HG03520 (cell line): ENCODE measurements around the gene IDH3B.
"Not testable (repeated sequence)": the region's sequence is repeated elsewhere in the genome, so short reads cannot be mapped to it uniquely, and the experiment has no call there.

Experiments
- ATAC-seq: cut with Tn5 transposase; IDR thresholded peaks from one replicate; pipeline ENCODE4 v1.9.1; 2021; ENCODE audit warnings: mild to moderate bottlenecking, moderate library complexity; ENCODE audit not compliant: unreplicated experiment

IDH3B gene

GRCh38 chr20:2663887-2664719 is at the start of gene IDH3B:
TSS of gene IDH3B (minus strand) at chr20:2664216. CDS start at chr20:2664188, 28 bp downstream.
- peak; percentile 87 for ATAC-seq

- no peak for ATAC-seq
These were observed 49.3 kb upstream of the IDH3B start for GRCh38 chr20:2713285-2713684.

GRCh38 chr20:2709205-2709981 is 45.4 kb upstream of the IDH3B start:
- ATAC-seq = no peak

GRCh38 chr20:2708665-2709064 is 44.6 kb upstream of the IDH3B start:
- ATAC-seq = no peak

- no peak for ATAC-seq
These were observed 44.0 kb upstream of the IDH3B start for GRCh38 chr20:2708073-2708415.

- no peak for ATAC-seq
These were observed 43.5 kb upstream of the IDH3B start for GRCh38 chr20:2707353-2708072.

GRCh38 chr20:2706688-2707352 is 42.8 kb upstream of the IDH3B start:
- no peak for ATAC-seq

- ATAC-seq = no peak
These were observed 42.1 kb upstream of the IDH3B start for GRCh38 chr20:2705931-2706645.

GRCh38 chr20:2703716-2704475 is 39.9 kb upstream of the IDH3B start:
- no peak for ATAC-seq

- no peak for ATAC-seq
These were observed 37.7 kb upstream of the IDH3B start for GRCh38 chr20:2701671-2702081.

GRCh38 chr20:2700913-2701620 is 37.1 kb upstream of the IDH3B start:
- ATAC-seq = no peak

GRCh38 chr20:2699775-2700413 is 35.9 kb upstream of the IDH3B start:
- no peak for ATAC-seq

- no peak for ATAC-seq
These were observed 34.9 kb upstream of the IDH3B start for GRCh38 chr20:2698912-2699311.

GRCh38 chr20:2698186-2698817 is 34.3 kb upstream of the IDH3B start:
- ATAC-seq = no peak

- no peak for ATAC-seq
These were observed 33.8 kb upstream of the IDH3B start for GRCh38 chr20:2697768-2698167.

- ATAC-seq = no peak
These were observed 32.6 kb upstream of the IDH3B start for GRCh38 chr20:2696646-2697045.

- not testable (repeated sequence) for ATAC-seq
These were observed 32.0 kb upstream of the IDH3B start for GRCh38 chr20:2695984-2696525.
